Smooth muscle cell (in vitro differentiated cells): ENCODE measurements around the gene XYLT1. TPM values are rescaled to one million over a fixed set of nuclear protein-coding genes. Genes with fewer than 3 reads are reported as not detected.

ENCODE experiments used
- DNase-seq: peaks from one replicate; lab custom pipeline; 2025; ENCODE audit not compliant: unreplicated experiment; lab: John Stamatoyannopoulos, UW
- H2AFZ ChIP-seq: fragments of 200-600 bp; sonication (generic); 2 replicates; pipeline ENCODE4 v1.6.0; 2016; ENCODE audit warnings: antibody characterized with exemption, low read depth, mild to moderate bottlenecking
- H3F3A ChIP-seq: fragments of 200-600 bp; sonication (generic); 2 replicates; pipeline ENCODE4 v1.6.0; 2017; ENCODE audit warnings: antibody characterized with exemption, low read depth
- H3K27ac ChIP-seq: fragments of 200-600 bp; sonication (generic); 2 replicates; pipeline ENCODE4 v1.5.1; 2016; ENCODE audit warnings: low read depth, mild to moderate bottlenecking
- H3K27me3 ChIP-seq: fragments of 200-600 bp; sonication (generic); 2 replicates; pipeline ENCODE4 v1.6.1; 2016; ENCODE audit warnings: low read depth, mild to moderate bottlenecking
- H3K36me3 ChIP-seq: fragments of 200-600 bp; sonication (generic); 2 replicates; pipeline ENCODE4 v1.5.1; 2016; ENCODE audit warnings: low read depth
- H3K4me1 ChIP-seq: fragments of 200-600 bp; sonication (generic); 2 replicates; pipeline ENCODE4 v1.5.1; 2016; ENCODE audit warnings: low read depth
- H3K4me2 ChIP-seq: fragments of 200-600 bp; sonication (generic); 2 replicates; pipeline ENCODE4 v1.6.0; 2016; ENCODE audit warnings: mild to moderate bottlenecking
- H3K4me3 ChIP-seq: fragments of 200-600 bp; sonication (generic); 2 replicates; pipeline ENCODE4 v1.5.1; 2016; ENCODE audit warnings: mild to moderate bottlenecking
- H3K79me2 ChIP-seq: fragments of 200-600 bp; sonication (generic); 2 replicates; pipeline ENCODE4 v1.6.0; 2016; ENCODE audit warnings: low read depth, mild to moderate bottlenecking
- H3K9ac ChIP-seq: fragments of 200-600 bp; sonication (generic); 2 replicates; pipeline ENCODE4 v1.6.0; 2016; ENCODE audit warnings: low read depth
- H3K9me3 ChIP-seq: fragments of 200-600 bp; sonication (generic); replicated peaks from 2 replicates; pipeline ENCODE4 v1.5.1; 2016; ENCODE audit warnings: low read depth
- H4K20me1 ChIP-seq: fragments of 200-600 bp; sonication (generic); 2 replicates; pipeline ENCODE4 v1.6.0; 2016; ENCODE audit warnings: low read depth
- CTCF ChIP-seq: fragments of 200-600 bp; sonication (generic); IDR thresholded peaks from 2 replicates; pipeline ENCODE4 v1.5.1; 2017; ENCODE audit warnings: borderline replicate concordance, mild to moderate bottlenecking, antibody characterized with exemption; ENCODE audit not compliant: insufficient read depth, poor library complexity, severe bottlenecking
- WGBS: methylation state at CpG from one replicate; pipeline ENCODE4 v1.1.7; 2016; ENCODE audit warnings: low lambda C conversion rate; 5-methylcytosine and 5-hydroxymethylcytosine counted together
- polyA plus RNA-seq: library from polyadenylated mRNA; unstranded; fragments of >200 nt; fragmentation: Nextera tagmentation; extraction: Ambion mirVana; gene quantifications from 2 replicates; pipeline ENCODE4 v1.2.1, GENCODE V29; 2016
- total RNA-seq: library from RNA; depleted of rRNA; stranded (reverse); fragments of >200 nt; gene quantifications from 2 replicates; pipeline ENCODE4 v1.2.3, GENCODE V29; 2014

The XYLT1 gene
- total and polyA plus RNA-seq, 2 experiments from 2014 or later = 9.5 to 19.9 TPM

- peaks cover 7% of the 10 kb centered on the region for H3K4me1 ChIP-seq
- no peak overlapping the region for H3K27ac ChIP-seq
- no peak overlapping the region for H3K4me3 ChIP-seq
- no peaks in the 10 kb centered on the region for H3F3A ChIP-seq
- H3K27me3 ChIP-seq = no peaks in the 10 kb centered on the region
- no peaks in the 10 kb centered on the region for H3K36me3 ChIP-seq
- no peaks in the 10 kb centered on the region for H3K9me3 ChIP-seq
- no peak overlapping the region for H2AFZ ChIP-seq
- no peak for DNase-seq
- H3K4me2 ChIP-seq = no peak overlapping the region
- no peaks in the 10 kb centered on the region for H3K79me2 ChIP-seq
- H3K9ac ChIP-seq = no peak overlapping the region
- 92% methylated on average over 8 of the region's 8 CpGs for WGBS
- peaks cover 78% of the 10 kb centered on the region for H4K20me1 ChIP-seq
- TF ChIP-seq CTCF = no peak
Observed at GRCh38 chr16:17414916-17415315, 55.8 kb downstream of the XYLT1 start.

GRCh38 chr16:17414421-17414820 is 56.3 kb downstream of the XYLT1 start:
- no peak for DNase-seq
- Histone ChIP-seq H3F3A (no peaks in the 10 kb centered on the region), H3K27ac (no peak overlapping the region), H3K79me2 (no peaks in the 10 kb centered on the region), H3K4me1 (peaks cover 7% of the 10 kb centered on the region), H3K4me2 (no peak overlapping the region), H4K20me1 (peaks cover 74% of the 10 kb centered on the region), H2AFZ (no peak overlapping the region), H3K27me3 (no peaks in the 10 kb centered on the region), H3K36me3 (no peaks in the 10 kb centered on the region), H3K4me3 (no peak overlapping the region), H3K9ac (no peak overlapping the region), H3K9me3 (no peaks in the 10 kb centered on the region)
- WGBS = 93% methylated on average over 8 of the region's 8 CpGs
- no peak for TF ChIP-seq CTCF

GRCh38 chr16:17413508-17413907 is 57.3 kb downstream of the XYLT1 start:
- Histone ChIP-seq H2AFZ (no peak overlapping the region), H3F3A (no peaks in the 10 kb centered on the region), H3K4me1 (peaks cover 7% of the 10 kb centered on the region), H3K4me3 (no peak overlapping the region), H4K20me1 (peaks cover 66% of the 10 kb centered on the region), H3K4me2 (no peak overlapping the region), H3K27me3 (no peaks in the 10 kb centered on the region), H3K9ac (no peak overlapping the region), H3K79me2 (no peaks in the 10 kb centered on the region), H3K27ac (no peak overlapping the region), H3K36me3 (no peaks in the 10 kb centered on the region), H3K9me3 (no peaks in the 10 kb centered on the region)
- WGBS = 98% methylated on average over 4 of the region's 4 CpGs
- no peak for DNase-seq
- TF ChIP-seq CTCF = no peak

GRCh38 chr16:17412791-17413190 is 58.0 kb downstream of the XYLT1 start:
- Histone ChIP-seq H2AFZ (no peak overlapping the region), H3K9ac (no peak overlapping the region), H3K9me3 (no peaks in the 10 kb centered on the region), H3K79me2 (no peaks in the 10 kb centered on the region), H3K36me3 (no peaks in the 10 kb centered on the region), H3K27ac (no peak overlapping the region), H4K20me1 (peaks cover 60% of the 10 kb centered on the region), H3K4me1 (peaks cover 7% of the 10 kb centered on the region), H3K27me3 (no peaks in the 10 kb centered on the region), H3K4me2 (no peak overlapping the region), H3F3A (no peaks in the 10 kb centered on the region), H3K4me3 (no peak overlapping the region)
- no peak for TF ChIP-seq CTCF
- DNase-seq = no peak
- WGBS = 95% methylated on average over 5 of the region's 5 CpGs
